GM19372 (cell line): ENCODE data around the gene UPF2.

ENCODE experiments used
- ATAC-seq: cut with Tn5 transposase; IDR thresholded peaks from one replicate; pipeline ENCODE4 v1.9.1; 2021; ENCODE audit warnings: mild to moderate bottlenecking, low read depth, moderate library complexity; ENCODE audit not compliant: unreplicated experiment

UPF2 gene

GRCh38 chr10:11962176-11962575 lies 80.4 kb downstream of the UPF2 start:
- ATAC-seq, result no peak

DNA sequence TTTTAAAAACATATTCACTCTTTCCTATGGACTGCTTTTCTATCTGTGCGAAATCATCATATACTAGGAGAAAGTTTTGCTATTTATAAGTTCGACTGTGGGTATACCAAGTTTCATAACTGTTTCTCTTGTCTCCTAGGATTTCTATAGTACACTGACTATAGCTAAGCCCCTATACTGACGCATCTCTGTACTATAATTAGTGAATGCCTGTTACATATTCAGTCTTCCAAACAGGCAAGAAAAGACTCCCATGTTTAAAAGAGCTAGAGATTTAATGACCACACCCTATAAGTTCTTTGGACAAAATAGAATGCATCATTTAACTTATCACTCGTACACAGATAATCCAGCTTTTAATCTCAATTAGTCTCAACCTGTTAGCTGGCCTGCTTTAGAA lies 80.8 kb downstream of the UPF2 start:
- ATAC-seq, result no peak

- no peak for ATAC-seq
Measured at GRCh38 chr10:11959966-11960365, 82.6 kb downstream of the UPF2 start.

DNA sequence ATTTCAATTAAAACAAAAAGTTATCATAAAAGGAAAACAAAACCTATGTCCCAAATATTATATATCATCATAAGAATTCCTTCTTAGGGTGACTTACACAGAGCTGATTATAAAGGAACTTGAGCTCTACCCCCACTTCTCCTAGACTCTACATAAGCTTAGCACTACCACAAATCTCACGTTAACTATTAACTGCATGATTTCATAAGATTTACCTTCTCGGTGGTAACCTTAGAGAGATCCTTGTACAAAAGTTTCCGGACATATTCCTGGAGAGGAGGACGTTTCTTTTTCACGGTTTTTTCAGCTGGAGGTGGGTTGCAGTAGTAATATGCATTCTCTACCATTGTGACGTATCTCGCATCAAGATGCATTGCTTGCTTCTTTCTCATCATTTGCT lies 83.7 kb downstream of the UPF2 start:
- ATAC-seq, result no peak

GRCh38 chr10:11951695-11952094 lies 90.9 kb downstream of the UPF2 start:
- ATAC-seq, result no peak

- no peak for ATAC-seq
Measured at GRCh38 chr10:11950325-11951018, 92.1 kb downstream of the UPF2 start.

DNA sequence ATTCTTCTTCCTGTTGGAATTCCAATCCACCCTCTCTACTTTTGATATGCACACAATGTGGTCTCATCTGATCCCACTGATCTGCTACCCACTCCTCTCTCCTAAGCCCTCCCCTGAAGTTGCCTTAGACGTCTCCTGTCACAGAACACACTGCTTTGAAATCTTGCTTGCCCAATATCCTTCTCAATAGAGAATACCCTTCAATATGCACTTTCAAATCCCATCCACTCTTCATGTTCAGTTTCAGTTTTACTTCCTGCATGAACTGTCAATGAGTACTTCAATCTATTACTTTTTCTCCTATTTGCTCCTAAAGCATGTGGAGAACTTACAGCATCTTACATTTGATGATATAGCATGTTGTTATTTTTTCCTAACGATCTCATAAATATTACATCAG lies 93.5 kb downstream of the UPF2 start:
- no peak for ATAC-seq

DNA sequence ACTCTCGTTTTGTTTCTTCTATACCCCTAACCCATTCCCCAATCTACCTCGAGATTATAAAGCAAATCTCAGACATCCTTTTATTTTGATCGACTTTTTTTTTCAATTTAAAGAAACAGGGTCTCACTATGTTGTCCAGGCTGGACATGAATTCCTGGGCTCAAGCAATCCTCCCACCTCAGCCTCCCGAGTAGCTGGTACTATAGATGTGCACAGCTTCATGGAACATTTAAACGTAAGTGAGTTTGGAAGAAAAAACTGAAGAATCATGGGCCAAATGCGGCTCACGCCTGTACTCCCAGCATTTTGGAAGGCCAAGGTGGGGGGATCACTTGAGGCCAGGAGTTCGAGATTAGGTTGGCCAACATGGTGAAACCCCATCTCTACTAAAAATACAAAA lies 96.0 kb downstream of the UPF2 start:
- ATAC-seq, result no peak

GRCh38 chr10:11936389-11937152 lies 106.0 kb downstream of the UPF2 start:
- no peak for ATAC-seq

- ATAC-seq, result no peak
Measured at GRCh38 chr10:11934262-11934661, 108.3 kb downstream of the UPF2 start.

- ATAC-seq, result no peak
Measured at GRCh38 chr10:11933577-11934223, 108.9 kb downstream of the UPF2 start.

GRCh38 chr10:11931038-11931437 lies 111.6 kb downstream of the UPF2 start:
- ATAC-seq, result no peak

DNA sequence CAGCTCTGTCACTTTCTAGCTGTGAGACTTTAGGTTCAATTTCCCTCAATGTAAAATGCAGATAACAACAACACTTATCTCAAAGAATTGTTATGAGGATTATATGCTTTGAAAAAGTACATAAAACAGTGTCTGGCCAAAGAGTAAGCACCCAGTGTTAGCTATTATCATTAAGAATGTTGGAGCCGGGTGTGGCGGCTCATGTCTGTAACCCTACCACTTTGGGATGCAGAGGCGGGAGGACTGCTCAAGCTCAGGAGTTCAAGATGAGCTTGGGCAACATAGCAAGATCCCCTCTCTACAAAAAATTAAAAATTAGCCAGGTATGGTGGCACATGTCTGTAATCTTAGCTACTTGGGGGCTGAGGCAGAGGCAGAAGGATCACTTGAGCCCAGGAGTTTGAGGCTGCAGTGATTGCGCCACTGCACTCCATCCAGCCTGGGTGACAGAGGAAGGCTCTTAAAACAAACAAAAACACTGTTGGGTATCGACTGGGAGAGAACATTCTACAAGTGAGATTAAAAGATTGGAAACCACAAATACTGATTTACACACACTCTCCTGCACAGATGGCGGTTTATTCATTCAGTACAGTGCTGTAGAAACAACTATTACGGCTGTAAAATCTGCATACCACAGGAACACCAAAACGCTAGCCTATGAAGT lies 112.2 kb downstream of the UPF2 start:
- ATAC-seq, result no peak

DNA sequence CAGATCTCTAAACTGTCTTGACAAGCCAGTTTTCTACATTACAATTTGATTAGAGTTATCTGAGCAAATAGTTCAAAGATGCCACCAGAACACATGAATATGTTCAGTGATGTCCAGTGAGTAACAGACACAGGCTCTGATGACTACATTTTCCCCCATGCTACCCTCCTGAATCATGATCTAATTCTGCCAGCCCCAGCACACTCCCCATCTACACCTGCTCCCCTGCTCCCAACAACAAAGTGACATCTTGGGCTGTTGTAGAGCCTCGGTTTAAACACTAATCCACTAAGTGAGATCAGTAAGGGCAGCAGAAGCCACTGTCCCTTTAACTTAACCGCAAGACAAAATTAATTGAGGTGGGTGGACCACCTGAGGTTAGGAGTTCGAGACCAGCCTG lies 114.9 kb downstream of the UPF2 start:
- no peak for ATAC-seq

DNA sequence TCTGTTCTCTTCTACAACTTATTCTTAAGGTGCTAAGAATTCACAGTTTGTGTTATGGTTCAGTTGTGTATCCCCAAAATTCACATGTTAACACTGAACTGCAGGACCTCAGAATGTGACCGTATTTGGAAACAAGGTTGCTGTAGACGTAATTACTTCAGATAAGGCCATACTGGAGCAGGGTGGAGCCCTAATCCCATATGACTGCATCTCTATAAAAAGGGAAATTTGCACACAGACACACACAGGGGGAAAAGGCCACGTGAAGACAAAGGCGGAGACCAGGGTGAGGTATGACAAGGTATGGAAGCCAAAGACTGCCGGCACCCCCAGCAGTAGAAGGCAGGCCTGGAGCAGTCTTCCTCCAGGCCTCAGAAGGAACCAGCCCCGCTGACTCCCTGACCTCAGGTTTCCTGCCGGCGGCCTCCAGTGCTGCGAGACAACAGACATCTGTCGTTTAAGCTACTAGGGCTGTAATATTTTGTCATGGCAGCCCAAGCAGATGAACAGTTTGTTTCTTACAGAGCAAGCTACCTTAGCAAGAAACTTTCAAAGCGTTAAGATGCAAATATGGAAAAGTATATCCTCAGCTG lies 120.7 kb downstream of the UPF2 start:
- no peak for ATAC-seq

DNA sequence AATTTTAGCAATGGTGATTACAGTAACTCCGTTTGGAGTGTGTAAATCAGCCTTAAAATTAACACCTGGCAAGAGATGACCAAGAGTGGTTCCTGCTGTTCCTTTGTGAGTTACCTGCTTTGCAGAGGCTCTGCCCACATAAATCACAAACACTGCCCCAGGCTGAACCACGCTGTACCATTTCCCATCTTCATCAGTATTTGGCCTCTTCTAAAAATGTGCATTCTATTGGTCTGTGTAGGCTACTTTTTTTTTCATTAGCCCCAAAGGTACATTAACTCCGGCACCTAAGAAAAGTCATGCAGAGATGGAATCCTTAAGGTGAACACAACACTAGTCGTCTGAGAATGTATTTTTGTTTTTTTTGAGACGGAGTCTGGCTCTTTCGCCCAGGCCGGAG lies 123.3 kb downstream of the UPF2 start:
- no peak for ATAC-seq

GRCh38 chr10:11918384-11918783 lies 124.2 kb downstream of the UPF2 start:
- ATAC-seq, result no peak

- no peak for ATAC-seq
Measured at GRCh38 chr10:11913079-11913641, 129.4 kb downstream of the UPF2 start.

DNA sequence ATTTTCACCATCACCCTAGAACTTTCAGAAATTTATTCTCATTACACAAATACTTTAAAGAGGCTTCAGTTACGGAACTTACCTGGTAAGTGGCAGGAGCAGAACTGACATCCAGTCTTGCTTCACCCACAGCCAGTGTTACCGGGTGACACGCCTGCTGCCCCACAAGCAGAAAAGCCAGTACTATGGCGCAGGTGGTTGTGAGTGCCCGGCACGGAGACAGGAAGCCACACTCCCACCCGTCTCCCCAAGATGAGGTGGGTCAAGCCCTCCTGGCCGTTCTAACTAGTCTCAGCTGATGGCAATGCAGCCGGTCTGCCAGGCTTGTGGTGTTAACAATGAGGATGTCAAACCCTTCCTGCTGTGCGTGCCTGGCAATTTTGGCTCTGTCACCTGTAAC lies 132.5 kb downstream of the UPF2 start:
- ATAC-seq, result no peak

DNA sequence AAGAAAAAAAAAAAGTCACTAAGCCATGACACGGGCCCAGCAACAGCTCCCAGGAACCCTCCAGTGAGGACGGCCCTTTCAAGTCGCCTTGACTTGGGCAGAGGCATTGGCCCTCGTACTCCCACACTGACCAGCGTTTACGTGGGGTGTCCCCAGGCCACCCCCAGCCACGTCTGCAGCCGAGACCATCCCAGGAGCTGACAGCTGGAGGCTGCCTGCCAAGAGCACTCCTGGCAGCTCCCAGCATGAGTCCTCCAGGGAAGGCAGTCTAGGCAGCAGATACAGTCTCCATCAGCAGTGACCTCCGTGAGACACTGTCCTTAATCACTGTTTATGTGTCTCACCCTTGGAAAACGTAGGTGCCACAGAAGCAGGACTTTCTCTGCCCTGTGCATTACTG lies 133.0 kb downstream of the UPF2 start:
- no peak for ATAC-seq
